B cell (primary cell): ENCODE measurements around the gene KIAA1210. TPM values are rescaled to one million over a fixed set of nuclear protein-coding genes. Genes with fewer than 3 reads are reported as not detected.

Experiments
- ATAC-seq: fragments of 200-7000 bp; cut with Tn5 transposase; one replicate; pipeline ENCODE4 v1.10.0; 2021; ENCODE audit warnings: low read depth, mild to moderate bottlenecking, moderate number of reproducible peaks, moderate library complexity
- CTCF ChIA-PET: fragments of 350-600 bp; sonication (Branson Sonifier 250); formaldehyde crosslinking; loops from one replicate; lab custom pipeline; 2021; ENCODE audit warnings: antibody characterized with exemption, inconsistent platforms; lab: Charles Lee
- POLR2A ChIA-PET: fragments of 350-600 bp; sonication (Branson Sonifier 250); formaldehyde crosslinking; loops from one replicate; lab custom pipeline; 2021; ENCODE audit warnings: antibody characterized with exemption; lab: Charles Lee
- DNase-seq: peaks from one replicate; pipeline ENCODE4 v3.0.0; 2013
- H2AFZ ChIP-seq: 2 replicates; pipeline ENCODE4 v1.6.1; 2012; ENCODE audit warnings: mild to moderate bottlenecking, low read depth, low read length; ENCODE audit not compliant: insufficient read depth, poor library complexity, severe bottlenecking
- H3K27ac ChIP-seq, 2 donors: 1 replicate in 1 of 2; 2 replicates in 1 of 2; pipeline ENCODE4 v1.5.1; 2012 to 2013; ENCODE audit warnings: low read length in 2 of 2, mild to moderate bottlenecking in 2 of 2, moderate library complexity in 1 of 2
- H3K27me3 ChIP-seq, 4 experiments: fragments of 200-600 bp in 1 of 4; sonication (generic) in 1 of 4; replicated peaks in 1 of 4; 1 replicate in 2 of 4; 2 replicates in 2 of 4; pipeline versions ENCODE4 v1.6.1 to v1.7.0; 2013 to 2016; ENCODE audit warnings: low read length in 3 of 4, mild to moderate bottlenecking in 2 of 4, mixed read lengths in 1 of 4, moderate library complexity in 1 of 4; ENCODE audit not compliant: insufficient read depth in 4 of 4, control insufficient read depth in 3 of 4; ENCODE audit errors: control extremely low read depth in 1 of 4
- H3K36me3 ChIP-seq, 2 experiments: replicated peaks in 1 of 2; 1 replicate in 1 of 2; 2 replicates in 1 of 2; pipeline versions ENCODE4 v1.6.1 to v1.7.1; 2013; ENCODE audit warnings: low read length in 1 of 2; ENCODE audit not compliant: insufficient read depth in 2 of 2, control insufficient read depth in 1 of 2; ENCODE audit errors: control extremely low read depth in 1 of 2, extremely low read depth in 1 of 2
- H3K4me1 ChIP-seq, 2 donors: fragments of 200-600 bp in 1 of 2; sonication (generic) in 1 of 2; 1 replicate in 1 of 2; 2 replicates in 1 of 2; pipeline versions ENCODE4 v1.5.1 to v1.6.1; 2013 to 2017; ENCODE audit warnings: low read length in 2 of 2; ENCODE audit not compliant: control insufficient read depth in 2 of 2, insufficient read depth in 2 of 2
- H3K4me2 ChIP-seq: replicated peaks from 2 replicates; pipeline ENCODE3; 2012; ENCODE audit warnings: mild to moderate bottlenecking, low read depth, low read length; ENCODE audit not compliant: poor library complexity, severe bottlenecking
- H3K4me3 ChIP-seq, 5 experiments: fragments of 200-600 bp in 1 of 5; sonication (generic) in 1 of 5; 1 replicate in 3 of 5; 2 replicates in 2 of 5; pipeline versions ENCODE4 v1.5.1 to v1.7.0; 2011 to 2016; ENCODE audit warnings: low read length in 4 of 5, mild to moderate bottlenecking in 4 of 5, low read depth in 2 of 5, control low read depth in 1 of 5, moderate library complexity in 1 of 5; ENCODE audit not compliant: insufficient read depth in 1 of 5; ENCODE audit errors: control extremely low read depth in 1 of 5, extremely low read depth in 1 of 5
- H3K79me2 ChIP-seq: fragments of 200-600 bp; sonication (generic); one replicate; pipeline ENCODE4 v1.6.0; 2016; ENCODE audit warnings: low read length; ENCODE audit not compliant: control insufficient read depth, insufficient read depth
- H3K9ac ChIP-seq: fragments of 200-600 bp; sonication (generic); 2 replicates; pipeline ENCODE4 v1.6.1; 2017; ENCODE audit warnings: mild to moderate bottlenecking, low read length, moderate library complexity
- H3K9me3 ChIP-seq, 3 donors: one replicate each; pipeline versions ENCODE4 v1.6.1 to v1.7.1; 2013; ENCODE audit warnings: low read length in 2 of 3; ENCODE audit not compliant: control insufficient read depth in 2 of 3, insufficient read depth in 1 of 3; ENCODE audit errors: control extremely low read depth in 1 of 3
- H4K20me1 ChIP-seq: 2 replicates; pipeline ENCODE4 v1.6.0; 2012; ENCODE audit warnings: mild to moderate bottlenecking, low read length; ENCODE audit not compliant: insufficient read depth, control insufficient read depth, poor library complexity, severe bottlenecking
- H3K27ac Mint-ChIP-seq: one replicate; pipeline ENCODE4 v1.8.0; 2021; ENCODE audit warnings: mixed read lengths
- H3K27me3 Mint-ChIP-seq: one replicate; pipeline ENCODE4 v1.8.0; 2021; ENCODE audit warnings: mixed read lengths
- H3K4me1 Mint-ChIP-seq: one replicate; pipeline ENCODE4 v1.8.0; 2021; ENCODE audit warnings: mixed read lengths
- H3K4me3 Mint-ChIP-seq: one replicate; pipeline ENCODE4 v1.8.0; 2021; ENCODE audit warnings: mixed read lengths
- H3K9me3 Mint-ChIP-seq: one replicate; pipeline ENCODE4 v1.8.0; 2022; ENCODE audit warnings: mixed read lengths; ENCODE audit not compliant: insufficient read depth
- EZH2 ChIP-seq: IDR thresholded peaks from 2 replicates; pipeline ENCODE4 v1.6.1; 2012; ENCODE audit warnings: borderline replicate concordance, low read depth, mild to moderate bottlenecking, moderate library complexity, low read length; ENCODE audit not compliant: insufficient read depth, poor library complexity, severe bottlenecking
- WGBS: methylation state at CpG from one replicate; pipeline ENCODE4 v1.1.5; 2013; ENCODE audit warnings: missing lambda C conversion rate; ENCODE audit not compliant: insufficient coverage; 5-methylcytosine and 5-hydroxymethylcytosine counted together
- intact Hi-C: fragments of 100-400 bp; cut with micrococcal nuclease; formaldehyde crosslinking; loops from one replicate; pipeline ENCODE4 v1.10.0; 2022
- polyA plus RNA-seq: library from polyadenylated mRNA; depleted of rRNA; stranded (reverse); fragments of >200 nt; gene quantifications from 2 replicates; pipeline ENCODE4 v1.2.3, GENCODE V29; 2012
- total RNA-seq, 2 donors: library from RNA; stranded (reverse); fragments of 120-200 nt in 1 of 2; gene quantifications; 1 replicate in 1 of 2; 2 replicates in 1 of 2; pipeline versions ENCODE4 v1.2.3 to v1.2.4, GENCODE V29; 2013 to 2022
- TF ChIP-seq, protein P1 (sequence below): fragments of 200-600 bp; IDR thresholded peaks from one replicate; pipeline ENCODE4 v1.8.0; 2022; ENCODE audit warnings: antibody characterized with exemption, mild to moderate bottlenecking

Gene KIAA1210
- total and polyA plus RNA-seq, 2 donors (not counting 1 experiment from before 2014, with no cell fraction given), result not detected

- 100% methylated on average over 1 of the region's 1 CpG for WGBS
- Histone ChIP-seq H3K9me3 (no peaks in the 10 kb centered on the region), H2AFZ (no peak overlapping the region), H3K9ac (no peak overlapping the region), H3K79me2 (no peaks in the 10 kb centered on the region), H4K20me1 (no peaks in the 10 kb centered on the region), H3K4me1 (peaks cover 11 to 21% of the 10 kb centered on the region in 2 donors), H3K4me3 (no peak overlapping the region), H3K4me2 (no peak overlapping the region), H3K36me3 (no peaks in the 10 kb centered on the region), H3K27me3 (no peaks in the 10 kb centered on the region), H3K27ac (no peak overlapping the region)
- intact Hi-C loops, result no loop called here
- Mint-ChIP-seq H3K4me3 (no peak overlapping the region), H3K27ac (no peak overlapping the region), H3K4me1 (peaks cover 14% of the 10 kb centered on the region), H3K9me3 (no peaks in the 10 kb centered on the region), H3K27me3 (no peaks in the 10 kb centered on the region)
- ATAC-seq (no peak), DNase-seq (no peak)
- TF ChIP-seq EZH2, result no peak
- TF ChIP-seq, protein P1, sequence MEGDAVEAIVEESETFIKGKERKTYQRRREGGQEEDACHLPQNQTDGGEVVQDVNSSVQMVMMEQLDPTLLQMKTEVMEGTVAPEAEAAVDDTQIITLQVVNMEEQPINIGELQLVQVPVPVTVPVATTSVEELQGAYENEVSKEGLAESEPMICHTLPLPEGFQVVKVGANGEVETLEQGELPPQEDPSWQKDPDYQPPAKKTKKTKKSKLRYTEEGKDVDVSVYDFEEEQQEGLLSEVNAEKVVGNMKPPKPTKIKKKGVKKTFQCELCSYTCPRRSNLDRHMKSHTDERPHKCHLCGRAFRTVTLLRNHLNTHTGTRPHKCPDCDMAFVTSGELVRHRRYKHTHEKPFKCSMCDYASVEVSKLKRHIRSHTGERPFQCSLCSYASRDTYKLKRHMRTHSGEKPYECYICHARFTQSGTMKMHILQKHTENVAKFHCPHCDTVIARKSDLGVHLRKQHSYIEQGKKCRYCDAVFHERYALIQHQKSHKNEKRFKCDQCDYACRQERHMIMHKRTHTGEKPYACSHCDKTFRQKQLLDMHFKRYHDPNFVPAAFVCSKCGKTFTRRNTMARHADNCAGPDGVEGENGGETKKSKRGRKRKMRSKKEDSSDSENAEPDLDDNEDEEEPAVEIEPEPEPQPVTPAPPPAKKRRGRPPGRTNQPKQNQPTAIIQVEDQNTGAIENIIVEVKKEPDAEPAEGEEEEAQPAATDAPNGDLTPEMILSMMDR, result no peak
- ChIA-PET CTCF (interaction anchor here (1.3 to 8.2 kb wide), 2 partner anchors 62 to 231 kb away, joined by 3 to 104 read pairs; no protein-coding TSS in a partner anchor), POLR2A (no interaction called here)
Observed at GRCh38 chrX:119069762-119070161, 57.9 kb downstream of the KIAA1210 start.

DNA sequence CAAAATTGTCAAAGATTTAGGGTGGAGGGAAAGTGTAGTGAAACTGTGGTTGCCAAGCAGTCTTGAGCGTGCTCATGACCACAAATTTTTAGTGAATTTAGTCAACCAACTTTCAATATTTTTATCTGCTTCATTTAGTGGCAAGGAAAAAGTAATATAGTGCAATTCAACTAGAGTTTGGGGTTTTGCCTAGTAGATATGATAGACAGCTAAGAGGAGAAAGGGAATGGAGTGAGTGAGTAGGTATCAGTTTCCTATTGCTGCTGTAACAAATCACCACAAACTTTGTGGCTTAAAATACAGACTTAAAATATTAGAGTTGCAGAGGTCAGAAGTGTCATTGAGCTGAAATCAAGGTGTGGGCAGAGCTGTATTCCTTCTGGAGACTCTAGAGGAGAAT, 58.5 kb downstream of the KIAA1210 start:
- Histone ChIP-seq H3K27ac (no peak overlapping the region), H3K27me3 (no peaks in the 10 kb centered on the region), H3K9me3 (no peaks in the 10 kb centered on the region), H3K79me2 (no peaks in the 10 kb centered on the region), H3K4me2 (no peak overlapping the region), H3K9ac (no peak overlapping the region), H3K4me3 (no peak overlapping the region), H3K36me3 (no peaks in the 10 kb centered on the region), H3K4me1 (peaks cover 11 to 21% of the 10 kb centered on the region in 2 donors), H2AFZ (no peak overlapping the region), H4K20me1 (no peaks in the 10 kb centered on the region)
- no peak for ATAC-seq
- no peak for DNase-seq
- no CpG with 5 or more reads among the region's 1 CpG for WGBS
- Mint-ChIP-seq H3K9me3 (no peaks in the 10 kb centered on the region), H3K27ac (no peak overlapping the region), H3K4me1 (peaks cover 14% of the 10 kb centered on the region), H3K27me3 (no peaks in the 10 kb centered on the region), H3K4me3 (no peak overlapping the region)
- POLR2A ChIA-PET, result no interaction called here
- CTCF ChIA-PET, result interaction anchor here (1.3 to 8.2 kb wide), 3 partner anchors 61 to 230 kb away, joined by 3 to 104 read pairs (median 55); no protein-coding TSS in a partner anchor
- TF ChIP-seq EZH2, result no peak
- TF ChIP-seq, protein P1, result no peak
- intact Hi-C loops, result no loop called here
